ENCODE data around the gene SAMD9.
A peak's percentile ranks its signal among the peaks of the same experiment; 100 is the strongest.
"Not testable (repeated sequence)": the region's sequence is repeated elsewhere in the genome, so short reads cannot be mapped to it uniquely, and the experiment has no call there.

Gene SAMD9

GRCh38 chr7:93117852-93118530, at the start of gene SAMD9:
SAMD9 (minus strand) TSS chr7:93117979; CDS start chr7:93106097, 11,882 bp downstream.
- DNase-seq, result peak in 2 of 56 donors; percentile 0 to 3

- DNase-seq, result no peak
Observed at GRCh38 chr7:93165447-93165846, 47.7 kb upstream of the SAMD9 start.

GRCh38 chr7:93164766-93165165, 47.0 kb upstream of the SAMD9 start:
- no peak for DNase-seq

GRCh38 chr7:93161181-93161762, 43.5 kb upstream of the SAMD9 start:
- no peak for DNase-seq

DNA sequence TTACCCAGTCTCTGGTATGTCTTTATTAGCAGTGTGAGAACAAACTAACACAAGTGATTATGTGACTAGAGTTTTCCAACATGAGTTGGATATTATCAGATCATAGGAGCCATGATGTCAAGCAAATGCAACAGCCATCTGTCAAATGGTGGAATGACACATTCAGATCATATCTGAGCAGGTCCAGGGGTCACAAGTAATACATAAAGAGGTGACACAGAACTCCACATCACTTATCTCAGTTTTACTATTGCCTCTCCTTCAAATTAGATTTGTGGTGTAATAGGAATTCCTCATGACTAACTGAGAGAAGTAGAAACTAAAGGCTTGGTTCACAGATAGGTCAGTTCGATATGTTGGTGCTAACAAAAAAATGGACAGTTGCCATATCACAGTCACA, 42.6 kb upstream of the SAMD9 start:
- no peak for DNase-seq

GRCh38 chr7:93159490-93159889, 41.7 kb upstream of the SAMD9 start:
- DNase-seq, result no peak

- no peak for DNase-seq
Observed at GRCh38 chr7:93156884-93157283, 39.1 kb upstream of the SAMD9 start.

- no peak for DNase-seq
Observed at GRCh38 chr7:93150200-93150835, 32.5 kb upstream of the SAMD9 start.

- DNase-seq, result no peak
Observed at GRCh38 chr7:93148727-93149126, 30.9 kb upstream of the SAMD9 start.

DNA sequence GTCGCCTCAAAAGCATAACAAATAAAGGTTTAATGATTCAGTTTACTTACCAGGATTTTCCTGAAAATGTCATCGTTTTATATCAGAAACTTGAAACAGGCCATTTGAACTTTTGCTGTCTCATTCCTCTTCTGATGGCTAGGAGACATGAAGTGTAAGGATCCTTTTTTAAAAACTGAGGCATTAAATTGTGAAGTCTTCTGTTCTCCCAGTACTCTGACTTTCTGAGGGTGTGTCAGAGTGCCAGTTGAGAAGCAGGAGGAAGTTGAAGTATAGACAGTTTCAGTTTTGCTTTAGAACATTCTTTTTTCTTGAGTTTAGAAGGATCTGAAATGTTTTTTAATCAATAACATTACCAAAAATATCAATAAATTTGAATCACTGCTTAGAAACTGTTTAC, 30.4 kb upstream of the SAMD9 start, which contains the start of gene SAMD9L:
SAMD9L (minus strand) TSS at position 242 of the 400 bp plus-strand sequence. CDS start 12,414 bp downstream, outside the sequence.
- no peak for DNase-seq

DNA sequence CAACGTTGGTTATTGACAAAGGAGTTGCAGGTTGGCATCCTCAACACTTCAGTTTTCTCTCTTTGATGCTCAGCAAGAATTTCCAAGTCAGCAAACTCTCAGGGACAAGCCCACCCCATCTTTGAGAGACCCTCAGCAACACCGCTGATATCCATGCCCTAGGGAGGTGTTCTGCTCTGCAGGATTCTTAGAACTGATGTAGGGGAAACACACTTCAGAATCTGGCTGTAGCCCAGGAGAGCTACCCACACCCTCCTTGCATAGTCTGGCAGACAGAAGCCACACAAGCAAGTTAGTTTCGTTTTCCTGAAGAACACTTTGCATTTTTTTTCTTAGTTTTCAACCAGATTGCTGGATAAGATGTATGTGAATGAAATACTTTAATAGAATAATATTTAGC, 29.6 kb upstream of the SAMD9 start:
- DNase-seq, result peak in 5 of 56 donors; percentile 2 to 8 (median 3)

DNA sequence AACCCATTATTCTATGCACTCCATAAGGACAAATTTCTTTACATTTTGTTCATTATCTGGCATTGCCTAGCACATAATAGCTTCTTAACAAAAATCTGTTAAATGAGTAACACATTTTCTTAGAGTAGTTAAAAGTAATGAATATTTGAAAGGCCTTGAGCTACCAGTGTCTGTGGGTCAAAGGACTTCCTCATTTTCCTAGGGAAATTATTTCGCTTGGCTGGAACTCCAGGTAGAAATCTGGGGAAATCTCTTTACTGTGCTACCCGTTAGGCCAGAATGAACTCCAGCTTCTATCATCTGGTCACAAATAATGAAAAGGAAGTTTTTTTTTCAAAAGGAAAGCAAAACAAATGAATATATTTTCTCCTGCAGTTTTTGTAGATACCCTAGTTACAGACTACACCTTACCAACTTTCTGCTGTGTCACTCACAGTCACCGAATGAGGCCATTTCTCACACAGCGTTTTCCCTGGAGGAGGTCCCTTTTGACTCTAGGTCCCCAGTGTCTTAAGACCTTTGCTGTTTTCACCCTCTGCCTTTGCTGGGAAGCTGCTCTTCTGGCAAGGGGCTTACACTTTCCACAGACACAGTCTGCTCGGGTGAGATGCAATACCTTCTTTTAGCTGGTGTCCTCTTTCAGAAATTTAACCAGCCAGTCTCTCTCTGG, 28.8 kb upstream of the SAMD9 start:
- DNase-seq, result no peak

DNA sequence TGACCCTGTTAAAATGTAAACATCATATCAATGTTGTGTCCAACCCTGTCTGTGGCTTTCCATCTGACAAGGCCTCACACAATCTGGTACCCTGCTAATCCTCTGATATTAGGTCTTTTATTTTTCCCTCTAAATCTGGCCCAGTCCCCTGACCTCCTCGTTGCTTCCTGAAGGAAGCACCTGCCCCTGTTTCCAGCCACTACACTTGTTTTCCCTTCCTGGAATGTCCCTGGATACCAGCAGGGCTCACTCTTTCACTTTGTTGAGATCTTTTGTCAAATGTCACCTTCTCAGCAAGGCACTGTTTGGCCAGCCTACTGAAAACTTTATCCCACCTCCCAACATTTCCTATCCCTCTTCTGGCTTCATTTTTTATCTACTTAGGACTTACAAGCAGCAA, 28.3 kb upstream of the SAMD9 start:
- DNase-seq, result no peak

DNA sequence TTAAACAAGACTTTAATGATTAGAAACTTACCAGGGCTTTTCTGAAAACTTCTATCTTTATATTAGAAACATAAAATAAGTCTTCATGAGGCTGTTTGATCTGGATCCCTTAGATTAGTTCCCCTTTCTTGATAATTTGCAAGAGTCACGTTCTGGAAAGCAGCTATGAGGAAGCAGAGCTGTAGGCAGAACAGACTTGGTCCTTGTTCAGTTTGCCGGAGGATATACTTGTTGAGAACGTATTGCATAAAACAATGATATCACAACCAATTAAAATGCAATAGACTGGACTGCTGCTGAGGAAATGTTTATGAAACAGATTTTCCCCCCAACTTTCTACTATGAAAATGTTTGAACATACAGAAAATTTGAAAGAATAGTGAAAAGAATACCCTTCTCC, 27.6 kb upstream of the SAMD9 start:
- DNase-seq, result no peak

- no peak for DNase-seq
Observed at GRCh38 chr7:93142127-93142526, 24.3 kb upstream of the SAMD9 start.

DNA sequence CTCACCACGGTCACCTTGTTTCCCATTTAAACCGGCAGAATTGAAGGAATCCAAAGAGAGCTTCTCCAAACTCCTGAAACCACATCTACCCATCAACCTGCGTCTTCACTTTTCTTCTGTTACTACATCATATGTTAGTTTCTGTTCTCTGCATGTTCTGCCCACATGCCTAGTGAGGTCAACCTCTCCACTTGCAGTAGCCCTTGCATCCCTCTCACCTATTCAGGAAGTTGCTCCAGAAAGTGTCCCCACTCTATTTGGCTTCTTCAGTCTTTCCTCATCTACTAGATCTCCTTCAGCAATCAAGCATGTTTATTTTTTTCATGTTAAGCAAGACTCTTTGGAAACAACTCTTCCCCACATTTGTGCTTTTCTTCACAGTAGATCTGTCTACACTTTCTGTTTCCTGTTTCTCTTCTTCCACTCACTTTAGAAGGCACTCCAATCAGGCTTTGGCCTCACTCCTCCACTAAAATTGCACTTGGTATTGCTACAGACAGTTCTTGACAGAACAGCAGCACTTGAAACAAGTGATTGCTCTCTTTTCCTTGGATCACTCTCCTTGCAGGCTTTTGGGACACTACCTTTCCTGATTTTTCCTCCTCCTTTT, 22.9 kb upstream of the SAMD9 start:
- DNase-seq, result no peak

GRCh38 chr7:93138576-93138975, 20.8 kb upstream of the SAMD9 start:
- DNase-seq, result no peak

- no peak for DNase-seq
Observed at GRCh38 chr7:93133005-93133404, 15.2 kb upstream of the SAMD9 start.

GRCh38 chr7:93132216-93132615, 14.4 kb upstream of the SAMD9 start:
- no peak for DNase-seq

- not testable (repeated sequence) for DNase-seq
Observed at GRCh38 chr7:93126954-93127353, 9.2 kb upstream of the SAMD9 start.

GRCh38 chr7:93123532-93123931, 5.8 kb upstream of the SAMD9 start:
- not testable (repeated sequence) for DNase-seq
